Activated CD8-positive, alpha-beta memory T cell treated with anti-CD3 and anti-CD28 coated beads, Interleukin-2, amount 50 U/mL, for 48 hours (primary cell): ENCODE results near the gene RBMS3.

Experiments
- DNase-seq: peaks from one replicate; pipeline ENCODE4 v3.0.0-alpha.2; 2020

The RBMS3 gene

GRCh38 chr3:29922992-29923746 lies 642.3 kb downstream of the RBMS3 start:
- DNase-seq: no peak

GRCh38 chr3:29924783-29925561 lies 644.1 kb downstream of the RBMS3 start:
- DNase-seq: no peak

GRCh38 chr3:29926378-29926777 lies 645.5 kb downstream of the RBMS3 start:
- no peak for DNase-seq

GRCh38 chr3:29932696-29933325 lies 651.9 kb downstream of the RBMS3 start:
- DNase-seq: no peak

- DNase-seq: no peak
These were observed 653.1 kb downstream of the RBMS3 start for GRCh38 chr3:29933802-29934490.

GRCh38 chr3:29934751-29935150 lies 653.9 kb downstream of the RBMS3 start:
- no peak for DNase-seq

GRCh38 chr3:29936054-29936453 lies 655.2 kb downstream of the RBMS3 start:
- no peak for DNase-seq

GRCh38 chr3:29936766-29937165 lies 655.9 kb downstream of the RBMS3 start:
- no peak for DNase-seq

GRCh38 chr3:29937185-29937584 lies 656.3 kb downstream of the RBMS3 start:
- DNase-seq: no peak

- DNase-seq: no peak
These were observed 660.0 kb downstream of the RBMS3 start for GRCh38 chr3:29940759-29941323.

GRCh38 chr3:29942297-29942696 lies 661.4 kb downstream of the RBMS3 start:
- DNase-seq: no peak

GRCh38 chr3:29949131-29949530 lies 668.3 kb downstream of the RBMS3 start:
- no peak for DNase-seq

- no peak for DNase-seq
These were observed 669.2 kb downstream of the RBMS3 start for GRCh38 chr3:29949940-29950616.

- DNase-seq: no peak
These were observed 671.6 kb downstream of the RBMS3 start for GRCh38 chr3:29952431-29952830.

GRCh38 chr3:29955413-29955812 lies 674.5 kb downstream of the RBMS3 start:
- no peak for DNase-seq

- no peak for DNase-seq
These were observed 677.9 kb downstream of the RBMS3 start for GRCh38 chr3:29958816-29959215.

- DNase-seq: no peak
These were observed 691.0 kb downstream of the RBMS3 start for GRCh38 chr3:29971895-29972294.

GRCh38 chr3:29972320-29972993 lies 691.6 kb downstream of the RBMS3 start:
- no peak for DNase-seq

- DNase-seq: no peak
These were observed 692.9 kb downstream of the RBMS3 start for GRCh38 chr3:29973763-29974162.

- no peak for DNase-seq
These were observed 696.0 kb downstream of the RBMS3 start for GRCh38 chr3:29976871-29977270.

GRCh38 chr3:29977360-29977759 lies 696.5 kb downstream of the RBMS3 start:
- DNase-seq: no peak

GRCh38 chr3:29978036-29978435 lies 697.2 kb downstream of the RBMS3 start:
- DNase-seq: no peak
